GM19438 (cell line): ENCODE measurements around the gene ETFDH.
"Not testable (repeated sequence)": the region's sequence is repeated elsewhere in the genome, so short reads cannot be mapped to it uniquely, and the experiment has no call there.

ENCODE experiments used
- ATAC-seq: cut with Tn5 transposase; IDR thresholded peaks from one replicate; pipeline ENCODE4 v1.9.1; 2021; ENCODE audit warnings: low read depth; ENCODE audit not compliant: unreplicated experiment

Gene ETFDH

GRCh38 chr4:158750379-158750778 lies 78.3 kb downstream of the ETFDH start:
- no peak for ATAC-seq

GRCh38 chr4:158754385-158755180 lies 82.5 kb downstream of the ETFDH start:
- no peak for ATAC-seq

- ATAC-seq, result not testable (repeated sequence)
These were observed 83.7 kb downstream of the ETFDH start for GRCh38 chr4:158755819-158756218.

- no peak for ATAC-seq
These were observed 84.5 kb downstream of the ETFDH start for GRCh38 chr4:158756588-158756987.

GRCh38 chr4:158758142-158758541 lies 86.0 kb downstream of the ETFDH start:
- no peak for ATAC-seq

GRCh38 chr4:158758703-158759102 lies 86.6 kb downstream of the ETFDH start:
- ATAC-seq, result no peak
